Measurements from ENCODE around the gene MGLL.

MGLL gene

DNA sequence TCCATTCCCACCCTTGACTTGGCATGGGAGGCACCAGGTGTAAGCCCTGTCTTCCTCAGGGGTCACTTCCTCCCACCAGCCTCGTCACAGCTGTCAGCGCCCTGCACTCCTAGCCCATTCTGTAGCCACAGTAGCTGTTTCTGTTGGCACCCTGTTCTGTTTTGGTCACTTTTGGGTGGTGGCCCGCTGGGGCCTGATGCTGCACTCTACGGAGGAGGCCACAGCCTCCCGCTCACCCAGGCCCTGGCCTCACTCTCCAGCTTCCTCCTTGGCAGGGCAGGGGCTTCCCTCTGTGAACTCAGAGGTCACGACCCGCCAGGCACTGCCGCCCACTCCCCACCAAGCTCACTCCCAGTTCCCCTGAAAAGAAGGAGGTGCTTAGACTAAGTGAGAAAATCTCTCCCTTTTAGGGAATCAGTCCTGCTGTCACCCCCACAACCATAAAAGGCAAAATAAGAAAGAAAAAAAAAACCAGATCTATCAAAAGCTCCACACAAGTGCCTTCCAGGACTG is 68.4 kb downstream of the MGLL start:
- Histone ChIP-seq H2AFZ (no peak overlapping the region), H3K4me2 (ENCODE audit: low read length) (no peak overlapping the region), H3K36me3 (ENCODE audit: control insufficient read depth, insufficient read depth, low read length) (no peaks in the 10 kb centered on the region), H3K27me3 (ENCODE audit: control insufficient read depth, insufficient read depth, low read length) (no peaks in the 10 kb centered on the region), H3K9ac (no peak overlapping the region), H3K4me3 (ENCODE audit: low read depth, low read length) (no peak overlapping the region), H3K4me1 (no peaks in the 10 kb centered on the region), H3K27ac (no peak overlapping the region), H3K79me2 (no peaks in the 10 kb centered on the region), H3K9me3 (ENCODE audit: control insufficient read depth, low read length) (no peaks in the 10 kb centered on the region)
- TF ChIP-seq, protein P1, sequence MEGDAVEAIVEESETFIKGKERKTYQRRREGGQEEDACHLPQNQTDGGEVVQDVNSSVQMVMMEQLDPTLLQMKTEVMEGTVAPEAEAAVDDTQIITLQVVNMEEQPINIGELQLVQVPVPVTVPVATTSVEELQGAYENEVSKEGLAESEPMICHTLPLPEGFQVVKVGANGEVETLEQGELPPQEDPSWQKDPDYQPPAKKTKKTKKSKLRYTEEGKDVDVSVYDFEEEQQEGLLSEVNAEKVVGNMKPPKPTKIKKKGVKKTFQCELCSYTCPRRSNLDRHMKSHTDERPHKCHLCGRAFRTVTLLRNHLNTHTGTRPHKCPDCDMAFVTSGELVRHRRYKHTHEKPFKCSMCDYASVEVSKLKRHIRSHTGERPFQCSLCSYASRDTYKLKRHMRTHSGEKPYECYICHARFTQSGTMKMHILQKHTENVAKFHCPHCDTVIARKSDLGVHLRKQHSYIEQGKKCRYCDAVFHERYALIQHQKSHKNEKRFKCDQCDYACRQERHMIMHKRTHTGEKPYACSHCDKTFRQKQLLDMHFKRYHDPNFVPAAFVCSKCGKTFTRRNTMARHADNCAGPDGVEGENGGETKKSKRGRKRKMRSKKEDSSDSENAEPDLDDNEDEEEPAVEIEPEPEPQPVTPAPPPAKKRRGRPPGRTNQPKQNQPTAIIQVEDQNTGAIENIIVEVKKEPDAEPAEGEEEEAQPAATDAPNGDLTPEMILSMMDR (IDR thresholded peaks at IDR 0.05): no peak

DNA sequence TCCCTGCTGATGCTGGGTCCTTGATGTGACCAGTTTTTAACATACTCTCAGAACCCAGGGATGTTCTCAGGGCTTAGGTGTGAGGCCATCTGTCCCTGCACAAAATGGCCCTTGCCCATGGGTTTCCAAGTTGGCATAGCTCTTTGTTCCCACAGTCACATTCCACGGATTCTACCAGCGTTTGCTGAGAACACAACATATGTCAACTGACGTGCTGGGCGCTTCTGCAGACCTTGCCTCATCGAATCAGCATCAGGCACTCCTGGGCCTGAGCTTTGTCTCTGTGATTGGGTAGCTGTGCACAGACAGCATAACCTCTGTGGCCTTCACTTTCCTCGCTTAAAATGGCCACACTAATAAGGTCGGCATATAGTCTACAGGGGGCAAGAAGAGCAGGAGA is 69.0 kb downstream of the MGLL start:
- H3K9me3 ChIP-seq (ENCODE audit: control insufficient read depth, low read length): no peaks in the 10 kb centered on the region
- no peak overlapping the region for H3K4me3 ChIP-seq (ENCODE audit: low read depth, low read length)
- no peaks in the 10 kb centered on the region for H3K36me3 ChIP-seq (ENCODE audit: control insufficient read depth, insufficient read depth, low read length)
- no peaks in the 10 kb centered on the region for H3K4me1 ChIP-seq
- no peak overlapping the region for H3K4me2 ChIP-seq (ENCODE audit: low read length)
- no peaks in the 10 kb centered on the region for H3K27me3 ChIP-seq (ENCODE audit: control insufficient read depth, insufficient read depth, low read length)
- no peaks in the 10 kb centered on the region for H3K79me2 ChIP-seq
- no peak overlapping the region for H3K27ac ChIP-seq
- H2AFZ ChIP-seq: no peak overlapping the region
- TF ChIP-seq, protein P1 (IDR thresholded peaks at IDR 0.05): no peak
- no peak overlapping the region for H3K9ac ChIP-seq

DNA sequence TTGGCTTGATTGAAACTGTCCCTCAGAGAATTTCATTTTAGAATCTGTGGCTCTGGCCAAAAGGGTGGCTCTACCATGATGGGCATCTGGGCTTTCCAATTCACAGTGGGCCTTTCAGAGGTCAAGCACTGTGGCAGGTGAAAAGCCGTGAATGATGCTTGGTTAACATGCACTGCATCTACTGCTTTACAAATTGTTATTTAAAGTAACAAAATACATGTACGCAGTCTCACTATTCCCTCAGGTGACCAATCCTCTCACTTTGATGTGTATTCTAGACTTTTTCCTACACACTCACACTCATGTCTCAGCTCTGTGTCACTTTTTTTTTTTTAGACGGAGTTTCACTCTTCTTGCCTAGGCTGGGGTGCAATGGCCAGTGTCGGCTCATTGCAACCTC is 70.5 kb downstream of the MGLL start:
- H3K4me3 ChIP-seq (ENCODE audit: low read depth, low read length): no peak overlapping the region
- no peak overlapping the region for H3K27ac ChIP-seq
- no peaks in the 10 kb centered on the region for H3K36me3 ChIP-seq (ENCODE audit: control insufficient read depth, insufficient read depth, low read length)
- H2AFZ ChIP-seq: no peak overlapping the region
- TF ChIP-seq, protein P1 (IDR thresholded peaks at IDR 0.05): no peak
- no peaks in the 10 kb centered on the region for H3K27me3 ChIP-seq (ENCODE audit: control insufficient read depth, insufficient read depth, low read length)
- no peaks in the 10 kb centered on the region for H3K79me2 ChIP-seq
- H3K4me1 ChIP-seq: no peaks in the 10 kb centered on the region
- no peak overlapping the region for H3K4me2 ChIP-seq (ENCODE audit: low read length)
- H3K9ac ChIP-seq: no peak overlapping the region
- no peaks in the 10 kb centered on the region for H3K9me3 ChIP-seq (ENCODE audit: control insufficient read depth, low read length)

DNA sequence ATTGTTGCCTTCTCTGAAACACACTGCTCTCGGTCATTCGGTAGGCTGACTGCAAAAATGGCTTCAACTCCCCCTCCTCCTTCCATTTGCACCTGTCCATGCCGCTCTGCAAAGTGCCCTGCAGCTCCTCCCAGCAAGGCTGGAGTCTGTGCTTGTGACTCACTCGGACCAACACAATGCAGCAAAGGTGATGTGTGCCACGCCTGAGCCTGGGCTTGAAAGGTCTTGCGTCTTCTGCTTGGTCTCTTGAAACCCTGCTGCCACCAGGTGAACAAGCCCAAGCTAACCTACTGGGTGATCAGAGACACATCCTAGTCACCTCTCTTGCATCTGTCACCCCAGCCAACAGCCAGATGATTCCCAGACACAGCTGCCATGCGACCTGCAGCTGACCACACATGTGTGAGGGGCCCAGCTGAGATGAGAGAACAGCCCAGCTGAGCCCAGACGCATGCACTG is 71.1 kb downstream of the MGLL start:
- H3K9ac ChIP-seq: no peak overlapping the region
- H3K4me3 ChIP-seq (ENCODE audit: low read depth, low read length): no peak overlapping the region
- H3K9me3 ChIP-seq (ENCODE audit: control insufficient read depth, low read length): no peaks in the 10 kb centered on the region
- no peak overlapping the region for H3K27ac ChIP-seq
- H3K27me3 ChIP-seq (ENCODE audit: control insufficient read depth, insufficient read depth, low read length): no peaks in the 10 kb centered on the region
- TF ChIP-seq, protein P1 (IDR thresholded peaks at IDR 0.05): no peak
- no peak overlapping the region for H2AFZ ChIP-seq
- H3K79me2 ChIP-seq: no peaks in the 10 kb centered on the region
- H3K4me2 ChIP-seq (ENCODE audit: low read length): no peak overlapping the region
- H3K4me1 ChIP-seq: no peaks in the 10 kb centered on the region
- no peaks in the 10 kb centered on the region for H3K36me3 ChIP-seq (ENCODE audit: control insufficient read depth, insufficient read depth, low read length)
